Measurements from ENCODE around the gene KIAA1755.

GRCh38 chr20:38250609-38251008 lies 9.9 kb downstream of the KIAA1755 start:
- TF ChIP-seq EZH2 (IDR thresholded peaks at IDR 0.05; ENCODE audit: borderline replicate concordance, low read depth, low read length, poor library complexity, severe bottlenecking) = no peak
- no peak for TF ChIP-seq CTCF (conservative IDR thresholded peaks at IDR 0.05; ENCODE audit: low read depth, low read length)
